ENCODE measurements around the gene CDH8. TPM values are rescaled to one million over a fixed set of nuclear protein-coding genes. Genes with fewer than 3 reads are reported as not detected.

Gene CDH8
- total RNA-seq, 1 donor from 2014 or later = 0.98 TPM

- Histone ChIP-seq H3K4me1 (no peaks in the 10 kb centered on the region), H3K4me3 (no peak overlapping the region), H3K9me3 (no peaks in the 10 kb centered on the region), H3K27me3 (no peaks in the 10 kb centered on the region), H3K36me3 (no peaks in the 10 kb centered on the region), H3K27ac (no peak overlapping the region)
- no peak for TF ChIP-seq POLR2AphosphoS5 (IDR thresholded peaks at IDR 0.05; ENCODE audit: insufficient read depth in 1 of 2, low read depth in 1 of 2)
- no peak for TF ChIP-seq CTCF (IDR thresholded peaks at IDR 0.05)
- no peak for TF ChIP-seq POLR2A (IDR thresholded peaks at IDR 0.05)
- no peak for DNase-seq (ENCODE audit: extremely low spot score in 2 of 2)
- intact Hi-C loops (cut with DNase I) = no loop called here
These were observed 217.4 kb downstream of the CDH8 start for GRCh38 chr16:61818850-61819249.

- intact Hi-C loops (cut with DNase I) = no loop called here
- H3K27me3 ChIP-seq = no peaks in the 10 kb centered on the region
- H3K4me1 ChIP-seq = no peaks in the 10 kb centered on the region
- no peak for DNase-seq (ENCODE audit: extremely low spot score in 2 of 2)
- TF ChIP-seq POLR2A (IDR thresholded peaks at IDR 0.05) = no peak
- TF ChIP-seq CTCF (IDR thresholded peaks at IDR 0.05) = no peak
- no peak for TF ChIP-seq POLR2AphosphoS5 (IDR thresholded peaks at IDR 0.05; ENCODE audit: insufficient read depth in 1 of 2, low read depth in 1 of 2)
- no peaks in the 10 kb centered on the region for H3K36me3 ChIP-seq
- no peak overlapping the region for H3K4me3 ChIP-seq
- no peak overlapping the region for H3K27ac ChIP-seq
- H3K9me3 ChIP-seq = no peaks in the 10 kb centered on the region
These were observed 218.5 kb downstream of the CDH8 start for GRCh38 chr16:61817583-61818278.

GRCh38 chr16:61814726-61815347 lies 221.4 kb downstream of the CDH8 start:
- Histone ChIP-seq H3K9me3 (no peaks in the 10 kb centered on the region), H3K36me3 (no peaks in the 10 kb centered on the region), H3K27ac (no peak overlapping the region), H3K4me1 (no peaks in the 10 kb centered on the region), H3K27me3 (no peaks in the 10 kb centered on the region), H3K4me3 (no peak overlapping the region)
- no peak for DNase-seq (ENCODE audit: extremely low spot score in 2 of 2)
- TF ChIP-seq POLR2AphosphoS5 (IDR thresholded peaks at IDR 0.05; ENCODE audit: insufficient read depth in 1 of 2, low read depth in 1 of 2) = no peak
- no peak for TF ChIP-seq POLR2A (IDR thresholded peaks at IDR 0.05)
- no peak for TF ChIP-seq CTCF (IDR thresholded peaks at IDR 0.05)
- intact Hi-C loops (cut with DNase I) = loop anchor here (5.0 kb wide), 1 partner anchor 177 kb away; no protein-coding TSS in a partner anchor

- intact Hi-C loops (cut with DNase I) = loop anchor here (5.0 kb wide), 1 partner anchor 179 kb away; no protein-coding TSS in a partner anchor
- TF ChIP-seq POLR2A (IDR thresholded peaks at IDR 0.05) (no peak), POLR2AphosphoS5 (IDR thresholded peaks at IDR 0.05; ENCODE audit: insufficient read depth in 1 of 2, low read depth in 1 of 2) (no peak), CTCF (IDR thresholded peaks at IDR 0.05) (no peak)
- Histone ChIP-seq H3K27ac (no peak overlapping the region), H3K36me3 (no peaks in the 10 kb centered on the region), H3K4me1 (no peaks in the 10 kb centered on the region), H3K27me3 (no peaks in the 10 kb centered on the region), H3K9me3 (no peaks in the 10 kb centered on the region), H3K4me3 (no peak overlapping the region)
- no peak for DNase-seq (ENCODE audit: extremely low spot score in 2 of 2)
These were observed 222.9 kb downstream of the CDH8 start for GRCh38 chr16:61813339-61813738.

GRCh38 chr16:61812251-61812650 lies 224.0 kb downstream of the CDH8 start:
- Histone ChIP-seq H3K4me1 (no peaks in the 10 kb centered on the region), H3K9me3 (no peaks in the 10 kb centered on the region), H3K27ac (no peak overlapping the region), H3K36me3 (no peaks in the 10 kb centered on the region), H3K27me3 (no peaks in the 10 kb centered on the region), H3K4me3 (no peak overlapping the region)
- no peak for TF ChIP-seq POLR2A (IDR thresholded peaks at IDR 0.05)
- TF ChIP-seq POLR2AphosphoS5 (IDR thresholded peaks at IDR 0.05; ENCODE audit: insufficient read depth in 1 of 2, low read depth in 1 of 2) = no peak
- TF ChIP-seq CTCF (IDR thresholded peaks at IDR 0.05) = no peak
- intact Hi-C loops (cut with DNase I) = loop anchor here (5.0 kb wide), 1 partner anchor 180 kb away; no protein-coding TSS in a partner anchor
- DNase-seq (ENCODE audit: extremely low spot score in 2 of 2) = no peak

Data from vagina (tissue), 2 donors.